HG02610 (cell line): ENCODE results near the gene FOSB.
"Not testable (repeated sequence)": the region's sequence is repeated elsewhere in the genome, so short reads cannot be mapped to it uniquely, and the experiment has no call there.

ENCODE experiments used
- ATAC-seq: cut with Tn5 transposase; IDR thresholded peaks from one replicate; pipeline ENCODE4 v1.9.1; 2021; ENCODE audit warnings: mild to moderate bottlenecking, moderate library complexity; ENCODE audit not compliant: unreplicated experiment

Gene FOSB

GRCh38 chr19:45467456-45468158 lies at the start of gene FOSB:
FOSB (plus strand) TSS chr19:45467996; CDS start chr19:45468587, 591 bp downstream.
- ATAC-seq = peak; percentile 41

GRCh38 chr19:45418802-45419201 lies 49.0 kb upstream of the FOSB start:
- ATAC-seq = no peak

- peak; percentile 57 for ATAC-seq
Measured at GRCh38 chr19:45419396-45419795, 48.4 kb upstream of the FOSB start.

- ATAC-seq = no peak
Measured at GRCh38 chr19:45419895-45420294, 47.9 kb upstream of the FOSB start.

- no peak for ATAC-seq
Measured at GRCh38 chr19:45420356-45420755, 47.4 kb upstream of the FOSB start.

GRCh38 chr19:45420871-45421270 lies 46.9 kb upstream of the FOSB start:
- no peak for ATAC-seq

- no peak for ATAC-seq
Measured at GRCh38 chr19:45421947-45422498, 45.8 kb upstream of the FOSB start.

- ATAC-seq = no peak
Measured at GRCh38 chr19:45423033-45423588, 44.7 kb upstream of the FOSB start.

- ATAC-seq = peak; percentile 56
Measured at GRCh38 chr19:45423589-45424190, 44.1 kb upstream of the FOSB start, which contains the start of gene ERCC1. ERCC1 (minus strand) TSS chr19:45423917; CDS start chr19:45423374, 543 bp downstream.

- no peak for ATAC-seq
Measured at GRCh38 chr19:45424191-45425058, 43.4 kb upstream of the FOSB start.

GRCh38 chr19:45428384-45429231 lies 39.2 kb upstream of the FOSB start:
- ATAC-seq = no peak

- not testable (repeated sequence) for ATAC-seq
Measured at GRCh38 chr19:45429896-45430295, 37.9 kb upstream of the FOSB start.

- not testable (repeated sequence) for ATAC-seq
Measured at GRCh38 chr19:45431008-45431407, 36.8 kb upstream of the FOSB start.

GRCh38 chr19:45432543-45432942 lies 35.3 kb upstream of the FOSB start:
- ATAC-seq = not testable (repeated sequence)

GRCh38 chr19:45437328-45437727 lies 30.5 kb upstream of the FOSB start:
- ATAC-seq = no peak

GRCh38 chr19:45439190-45439568 lies 28.6 kb upstream of the FOSB start:
- ATAC-seq = no peak

GRCh38 chr19:45439569-45440258 lies 28.1 kb upstream of the FOSB start:
- ATAC-seq = peak; percentile 44

GRCh38 chr19:45440259-45440638 lies 27.5 kb upstream of the FOSB start:
- no peak for ATAC-seq

GRCh38 chr19:45440873-45441654 lies 26.7 kb upstream of the FOSB start:
- no peak for ATAC-seq
